NCI-H2107 treated with DMSO at 0.1 percent for 48 hours (cell line): Measurements from ENCODE around the gene SAP30BP.

Source experiments
- DNase-seq: peaks from one replicate; lab custom pipeline; 2025; ENCODE audit not compliant: unreplicated experiment; lab: John Stamatoyannopoulos, UW

SAP30BP gene

DNA sequence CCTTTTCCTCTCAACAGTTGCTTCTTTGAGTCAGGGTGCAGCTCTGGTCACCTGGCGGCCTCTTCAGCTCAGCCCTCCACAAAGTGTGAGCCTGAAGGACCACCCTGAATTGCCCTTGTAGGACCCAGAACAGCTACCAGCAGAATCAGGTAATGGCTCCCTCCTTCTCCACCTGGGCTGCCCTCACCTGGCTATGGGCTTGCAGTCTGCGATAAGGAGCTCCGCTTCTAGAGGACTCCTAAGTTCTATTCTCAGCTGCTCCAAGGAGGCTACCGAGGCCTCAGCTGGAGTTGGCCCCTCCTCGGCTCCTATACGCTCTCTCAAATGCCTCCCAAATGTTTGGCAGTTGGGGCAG is 20.5 kb upstream of the SAP30BP start:
- no peak for DNase-seq

DNA sequence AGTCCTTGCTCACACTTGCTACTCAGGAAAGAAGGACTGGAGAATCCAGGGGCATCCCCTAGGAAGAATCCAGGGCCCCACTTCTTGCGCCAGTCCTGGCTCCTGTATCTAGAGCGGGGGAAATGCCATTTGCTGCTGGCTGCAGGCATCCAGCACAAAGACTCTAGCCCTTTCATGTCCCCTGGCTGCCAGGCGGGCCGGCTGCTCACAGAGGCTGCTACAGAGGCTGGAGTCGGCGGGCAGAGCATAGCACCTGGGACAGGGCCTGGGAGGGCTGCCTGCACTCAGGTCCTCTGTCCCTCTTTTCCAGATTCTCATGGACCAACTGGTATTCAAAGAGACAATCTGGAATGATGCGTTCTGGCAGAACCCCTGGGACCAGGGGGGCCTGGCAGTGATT is 20.1 kb upstream of the SAP30BP start:
- no peak for DNase-seq

DNA sequence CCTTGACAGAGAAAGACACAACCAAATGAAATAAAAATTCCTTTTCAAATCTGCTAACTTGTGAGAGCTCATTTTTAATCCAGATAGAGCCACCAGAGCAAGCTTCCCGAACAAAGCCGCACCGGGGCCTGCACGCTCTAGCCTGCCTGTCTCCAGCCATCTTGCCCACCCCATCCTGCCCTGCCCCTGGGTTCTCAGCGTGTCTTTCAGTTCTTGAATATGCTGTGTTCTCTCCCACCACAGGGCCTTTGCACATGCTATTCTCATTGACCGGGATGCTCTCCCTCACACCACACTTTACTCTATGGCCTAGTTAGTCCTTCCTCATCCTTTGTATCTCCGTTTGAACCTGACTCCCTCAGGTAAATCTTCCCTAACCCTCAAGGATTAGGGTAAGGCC is 19.2 kb upstream of the SAP30BP start:
- DNase-seq = no peak

DNA sequence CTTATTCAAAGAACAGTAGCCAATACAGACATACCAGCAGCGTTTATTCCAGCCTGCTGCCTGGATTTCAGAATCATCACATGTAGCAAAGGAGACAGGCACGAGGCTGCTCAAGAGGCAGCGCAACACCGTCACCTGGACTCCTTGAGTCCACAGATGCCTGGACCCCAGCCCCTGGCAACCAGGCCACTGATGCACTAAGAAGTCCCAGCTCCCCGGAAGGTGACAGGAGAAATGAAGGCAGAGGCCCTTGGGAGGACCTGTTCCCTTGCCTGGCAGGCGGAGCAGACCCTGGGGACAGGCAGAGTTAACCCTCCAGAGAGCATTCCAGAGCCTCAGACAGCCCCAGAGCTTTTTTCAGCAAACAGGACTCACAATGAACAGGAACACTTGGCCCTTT is 17.5 kb upstream of the SAP30BP start:
- no peak for DNase-seq

DNA sequence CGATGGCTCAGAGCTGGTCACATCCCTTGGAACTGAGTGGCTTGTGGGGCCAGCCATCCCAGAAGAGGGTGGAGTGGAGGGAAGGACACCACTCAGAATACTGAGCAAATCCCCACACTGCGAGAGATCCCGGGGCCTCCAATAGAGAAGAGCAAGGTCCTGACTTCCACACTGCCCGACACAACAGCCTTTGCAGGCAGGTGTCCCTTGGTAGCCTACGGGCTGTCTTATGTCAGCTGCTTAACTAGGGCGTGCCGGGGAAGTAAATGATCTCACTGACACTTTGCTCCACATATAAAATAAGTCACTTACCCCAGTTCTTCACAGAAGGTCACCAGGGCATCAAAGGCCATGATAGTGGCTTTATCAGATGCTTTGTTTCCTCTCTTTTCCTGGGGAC is 16.3 kb upstream of the SAP30BP start:
- no peak for DNase-seq

DNA sequence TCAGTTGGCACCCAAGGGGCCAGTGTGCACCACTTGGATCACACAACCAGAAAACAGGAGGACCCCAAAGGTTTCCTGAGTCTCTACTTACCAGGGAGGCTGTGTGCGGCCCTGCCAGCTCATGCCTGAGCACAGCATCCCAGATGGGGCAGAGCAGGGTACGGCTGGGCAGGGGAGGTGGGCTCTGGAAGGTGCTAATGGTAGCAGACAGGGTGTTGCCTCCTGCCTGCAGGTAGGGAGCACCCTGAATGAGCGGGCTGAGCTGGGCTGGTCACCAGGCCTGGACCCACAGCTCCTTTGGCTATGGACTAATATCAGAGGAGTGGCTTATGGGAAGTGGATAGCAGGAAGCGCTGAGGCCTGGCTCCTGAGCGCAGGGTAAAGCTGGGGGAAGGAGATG is 14.8 kb upstream of the SAP30BP start:
- no peak for DNase-seq

DNA sequence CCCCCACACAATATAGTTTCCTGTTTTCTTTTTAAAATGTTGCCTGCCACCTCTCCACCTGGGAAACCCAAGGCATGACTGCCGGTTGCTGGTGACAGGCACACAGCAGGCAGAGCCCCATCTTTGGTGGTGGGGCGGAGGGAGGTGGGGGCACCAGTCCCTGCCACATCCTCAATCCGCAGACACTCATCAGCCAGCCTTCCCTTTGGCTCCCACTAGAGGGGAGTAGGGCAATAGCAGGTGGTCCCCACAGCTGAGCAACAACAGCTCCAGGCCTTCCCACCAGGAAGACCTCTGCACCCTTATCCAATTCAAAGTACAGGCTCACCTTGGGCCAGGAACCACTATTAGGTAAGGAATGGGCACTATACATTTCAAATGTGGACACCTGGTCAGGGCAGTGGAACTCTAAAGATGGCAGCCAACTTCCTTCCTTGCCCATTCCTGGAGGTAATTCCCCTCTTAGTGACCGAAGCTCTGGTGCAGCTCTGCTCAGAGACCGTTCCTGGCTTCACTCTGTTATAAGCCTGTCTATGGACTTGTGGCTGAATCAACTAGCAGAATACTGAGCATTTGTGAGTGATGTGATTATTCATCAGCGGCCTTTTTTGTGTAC is 14.1 kb upstream of the SAP30BP start:
- DNase-seq = no peak

DNA sequence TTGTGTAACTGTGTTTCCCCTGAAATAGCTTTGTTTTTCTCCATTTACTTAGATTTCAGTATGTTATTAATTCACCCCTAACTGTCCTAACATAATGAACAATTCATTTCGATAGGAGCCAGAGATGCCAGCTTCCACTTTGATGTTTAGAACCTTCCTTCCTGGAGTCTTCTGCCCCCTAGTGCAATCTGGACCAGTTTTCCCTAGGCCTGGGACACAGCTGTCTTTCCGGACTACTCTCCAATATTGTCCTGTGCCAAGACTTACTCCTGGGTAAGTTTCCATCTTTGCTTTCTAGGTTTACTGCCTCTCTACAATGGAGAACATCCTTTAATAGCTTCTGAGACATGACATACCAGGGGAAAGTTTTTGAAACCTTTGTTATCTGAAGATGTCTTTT is 13.0 kb upstream of the SAP30BP start:
- DNase-seq = no peak

DNA sequence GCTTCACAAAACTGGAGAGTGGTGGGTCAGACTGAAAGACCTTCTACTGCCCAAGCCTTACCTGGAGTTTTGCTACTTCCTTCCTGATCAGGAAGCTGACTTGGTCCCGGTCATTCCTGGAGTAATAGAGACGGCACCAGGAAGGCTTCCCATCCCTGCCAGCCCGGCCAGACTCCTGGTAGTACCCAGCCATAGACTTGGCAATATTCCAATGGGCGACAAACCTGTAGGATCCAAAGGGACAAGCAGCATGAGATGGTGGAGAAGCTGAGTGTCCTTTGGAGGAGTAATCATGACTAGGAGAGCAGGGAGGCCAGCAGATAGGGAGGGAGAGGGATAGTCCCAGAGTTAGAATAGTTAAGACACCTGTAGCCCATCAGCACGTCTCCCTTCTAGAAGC is 8.9 kb upstream of the SAP30BP start:
- no peak for DNase-seq

DNA sequence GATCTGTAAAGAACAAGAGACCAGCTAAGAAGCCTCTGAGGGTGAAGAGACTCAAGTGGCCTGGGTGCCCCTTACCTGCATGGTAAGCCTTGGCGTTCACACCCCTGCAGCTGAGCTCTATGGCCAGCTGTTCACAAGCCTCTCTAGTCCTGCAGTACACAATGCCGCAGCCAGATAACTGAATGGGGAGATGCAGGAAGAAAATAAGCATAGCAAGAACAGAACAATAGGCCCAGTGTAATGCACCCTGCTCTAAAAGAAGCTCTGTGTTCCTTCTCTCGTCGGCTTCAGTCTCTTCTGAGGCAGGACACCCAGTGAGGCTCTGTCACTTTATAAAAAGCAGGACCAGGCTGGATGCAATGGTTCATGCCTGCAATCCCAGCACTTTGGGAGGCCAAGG is 5.6 kb upstream of the SAP30BP start:
- DNase-seq = no peak

DNA sequence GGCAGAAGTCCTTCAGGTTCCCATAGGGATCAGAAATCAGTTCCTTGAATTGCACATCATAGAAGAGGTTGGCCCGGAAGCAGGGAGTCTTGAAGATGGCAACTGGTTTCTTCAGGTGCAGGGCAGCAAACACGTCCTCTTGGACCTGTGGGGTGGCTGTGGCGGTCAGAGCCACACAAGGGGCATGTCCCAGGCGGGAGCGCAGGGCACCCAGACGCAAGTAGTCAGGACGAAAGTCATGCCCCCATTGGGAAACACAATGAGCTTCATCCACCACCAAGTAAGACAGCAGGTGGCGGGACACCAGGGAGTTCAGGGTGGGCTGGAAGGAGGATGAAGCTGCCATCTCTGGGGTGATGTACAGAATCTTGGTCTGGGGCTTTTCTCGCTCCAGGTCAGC is 4.6 kb upstream of the SAP30BP start:
- no peak for DNase-seq

DNA sequence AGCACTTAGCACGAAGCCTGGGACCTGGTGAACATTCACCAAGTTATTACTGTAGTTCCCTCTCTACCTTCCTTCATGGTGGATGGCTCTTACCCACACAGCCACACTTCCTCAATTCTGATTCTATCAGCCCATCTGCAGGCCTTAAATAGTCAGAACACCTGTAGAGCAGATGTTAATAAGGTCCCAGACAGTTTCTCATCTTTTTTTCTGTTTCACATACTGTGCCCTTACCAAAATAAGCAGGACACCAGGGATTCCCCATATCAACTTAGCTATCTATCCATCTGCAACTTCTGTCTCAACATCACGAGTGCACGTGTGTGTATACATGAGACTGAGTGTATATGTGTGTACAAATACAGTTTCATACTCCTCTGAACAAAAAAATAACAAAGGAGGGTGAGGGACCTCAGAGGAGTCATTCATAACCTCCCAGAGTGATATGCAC is 3.0 kb upstream of the SAP30BP start:
- no peak for DNase-seq

DNA sequence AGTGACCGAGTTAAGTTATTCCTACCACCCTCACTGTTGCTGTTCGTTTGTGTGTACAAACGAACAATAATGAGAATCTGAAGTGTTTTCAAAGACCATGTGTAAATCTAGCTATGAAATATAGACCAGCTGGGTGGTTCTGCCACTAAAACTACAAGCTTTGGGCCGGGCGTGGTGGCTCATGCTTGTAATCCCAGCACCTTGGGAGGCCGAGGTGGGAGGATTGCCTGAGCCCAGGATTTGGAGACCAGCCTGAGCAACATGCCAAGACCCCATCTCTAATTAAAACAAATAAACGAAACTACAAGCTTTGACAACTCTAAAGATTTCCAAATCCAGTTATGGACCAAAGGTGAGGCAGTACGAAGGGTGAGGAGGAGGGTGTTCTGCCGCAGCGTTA is 1.2 kb upstream of the SAP30BP start:
- DNase-seq = no peak

DNA sequence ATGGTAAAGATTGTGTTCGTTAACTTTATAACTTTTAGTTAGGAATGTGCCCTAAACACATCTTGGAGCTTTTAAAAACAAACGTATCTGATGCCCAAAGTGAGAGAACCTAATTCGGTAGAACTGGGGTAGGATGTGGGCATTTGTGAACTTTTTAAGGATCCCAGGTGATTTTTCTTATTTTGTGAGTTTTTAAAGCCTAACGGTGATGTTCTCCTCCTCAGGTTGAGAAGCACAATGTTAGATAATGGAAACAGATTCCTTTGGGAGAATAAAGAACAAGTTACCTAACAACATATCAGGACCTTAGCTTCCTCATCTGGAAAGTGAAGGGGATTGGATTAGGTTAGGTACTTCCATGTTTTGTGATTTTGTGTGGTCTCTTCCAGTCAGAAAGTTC is 687 bp downstream of the SAP30BP start:
- DNase-seq = no peak

DNA sequence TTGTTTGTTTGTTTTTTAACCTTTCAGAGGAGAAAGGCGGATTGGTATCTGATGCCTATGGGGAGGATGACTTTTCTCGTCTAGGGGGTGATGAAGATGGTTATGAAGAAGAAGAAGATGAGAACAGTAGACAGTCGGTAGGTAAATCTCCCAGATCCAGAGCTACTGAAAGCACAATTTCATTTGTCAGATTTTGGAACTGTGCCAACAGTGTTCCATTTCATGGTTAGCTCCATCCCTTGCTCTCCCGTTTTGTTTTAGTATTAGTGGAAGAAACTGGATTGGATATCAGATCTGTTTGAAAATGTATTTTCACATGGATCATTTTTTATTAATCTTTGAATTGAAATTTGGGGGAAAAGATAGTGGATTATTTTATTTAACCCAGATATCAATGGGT is 1.4 kb downstream of the SAP30BP start:
- no peak for DNase-seq

DNA sequence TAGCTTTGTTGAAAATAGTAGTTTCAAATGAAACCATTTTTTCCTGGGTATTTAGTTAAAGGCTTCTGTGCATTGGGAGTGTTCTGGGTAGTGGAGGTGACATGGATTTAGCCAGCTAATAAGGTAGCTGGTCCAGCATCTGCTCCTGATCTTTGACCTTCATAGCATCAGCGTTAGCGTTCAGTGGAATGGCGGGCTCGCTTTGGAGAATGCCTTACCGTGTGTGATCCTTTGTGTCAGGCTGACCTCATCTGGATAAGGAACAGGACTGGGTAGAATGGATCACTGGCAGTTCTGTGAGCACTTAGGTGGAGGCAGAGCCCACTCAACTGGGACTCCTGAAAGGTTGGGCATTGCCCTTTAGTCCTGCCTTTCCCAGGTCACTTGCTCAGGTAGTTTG is 3.7 kb downstream of the SAP30BP start:
- DNase-seq = no peak

DNA sequence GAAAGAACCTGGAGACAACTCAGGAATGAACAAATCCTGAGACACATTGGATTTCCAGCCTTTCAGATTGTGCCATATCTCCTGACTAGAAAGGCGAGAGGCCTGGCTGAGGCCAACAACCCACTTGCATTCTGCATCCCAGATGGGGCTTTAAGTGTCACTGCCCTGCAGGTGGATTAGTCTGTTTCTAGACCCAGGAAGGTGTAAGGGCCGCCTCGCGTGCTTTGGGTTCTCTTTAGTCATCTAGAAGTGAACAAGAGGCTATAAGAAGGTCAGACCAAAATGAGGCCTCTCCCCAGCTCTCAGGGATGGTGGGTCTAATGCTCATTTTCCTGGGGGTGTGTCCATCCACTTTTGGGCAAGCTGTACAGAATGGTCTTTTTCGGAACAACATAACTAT is 4.9 kb downstream of the SAP30BP start:
- no peak for DNase-seq

DNA sequence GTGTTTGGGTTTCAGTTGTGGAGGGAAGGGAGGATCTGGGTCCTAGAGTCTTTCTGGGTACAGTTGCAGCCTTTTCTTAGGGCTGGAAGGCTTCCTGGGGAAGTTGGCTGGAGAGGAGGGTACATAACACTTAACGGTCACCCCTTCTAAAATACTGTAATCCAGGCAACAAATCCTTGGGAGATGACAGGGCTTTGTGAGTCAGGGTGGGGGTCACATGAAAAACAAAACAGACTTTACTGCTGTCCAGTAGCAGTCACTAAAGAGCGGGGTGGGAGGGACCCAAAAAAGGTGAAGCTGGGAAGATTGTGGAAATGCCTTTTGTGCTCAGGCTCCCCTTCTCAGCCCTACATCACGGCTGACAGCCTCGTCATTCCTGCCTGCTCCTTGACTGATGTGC is 6.3 kb downstream of the SAP30BP start:
- DNase-seq = no peak

DNA sequence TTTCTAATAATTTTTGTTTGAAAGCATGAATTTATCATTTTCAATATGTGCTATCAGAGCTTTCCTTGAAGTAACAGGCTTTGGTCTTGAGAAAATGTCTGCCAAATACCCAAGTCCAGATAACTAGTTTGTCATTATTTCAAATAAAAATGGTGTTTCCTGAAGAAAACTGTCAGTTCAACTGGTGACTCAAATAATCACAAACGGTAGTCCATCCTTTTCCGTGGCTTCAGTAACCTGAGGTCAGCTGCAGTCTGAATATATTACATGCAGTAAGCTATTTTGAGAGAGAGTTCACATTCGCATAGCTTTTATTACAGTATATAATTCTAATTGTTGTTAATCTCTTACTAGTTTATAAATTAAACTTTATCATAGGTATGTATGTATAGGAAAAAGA is 9.3 kb downstream of the SAP30BP start:
- DNase-seq = no peak

DNA sequence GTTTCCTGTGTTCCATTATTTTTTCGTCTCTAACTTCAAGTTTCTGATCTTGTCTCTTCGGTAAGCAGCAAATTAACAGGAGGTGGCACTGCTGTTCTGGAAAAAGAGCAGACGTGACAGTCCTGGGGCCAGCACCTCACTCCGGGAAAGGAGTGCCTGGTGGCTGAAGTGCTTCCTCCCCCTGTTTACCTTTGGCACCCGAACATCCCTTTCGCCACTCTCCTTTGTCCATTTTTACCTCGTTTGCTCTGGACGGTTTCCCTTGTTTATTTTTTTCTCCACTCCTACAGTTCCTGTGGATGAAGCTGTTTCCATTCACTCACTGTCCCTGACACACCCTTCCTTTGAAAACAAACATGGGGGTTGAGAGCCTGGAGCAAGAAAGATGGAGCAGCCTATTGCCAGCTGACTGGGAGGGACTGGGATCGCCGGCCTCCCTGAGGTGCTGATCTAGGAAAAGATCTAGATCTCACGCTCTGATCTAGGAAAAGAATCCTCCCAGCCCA is 12.6 kb downstream of the SAP30BP start:
- no peak for DNase-seq

DNA sequence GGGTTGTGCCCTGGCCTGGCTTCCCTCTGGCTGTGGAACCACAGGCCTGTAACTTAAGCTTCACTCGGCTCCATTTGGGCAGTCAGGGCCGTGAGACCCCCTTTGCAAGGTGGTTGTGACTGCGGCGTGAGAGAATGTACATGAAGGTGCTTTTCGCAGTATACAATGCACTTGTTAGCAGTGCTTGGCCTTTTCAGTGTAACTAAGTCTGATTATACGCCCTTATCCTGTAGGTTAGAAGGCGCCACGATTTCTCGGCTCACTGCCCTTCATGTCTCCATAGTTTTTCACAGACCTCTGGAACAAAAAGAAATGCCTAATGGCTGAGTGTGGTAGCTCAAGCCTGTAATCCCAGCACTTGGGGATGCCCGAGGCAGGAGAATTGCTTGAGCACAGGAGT is 13.3 kb downstream of the SAP30BP start:
- no peak for DNase-seq

DNA sequence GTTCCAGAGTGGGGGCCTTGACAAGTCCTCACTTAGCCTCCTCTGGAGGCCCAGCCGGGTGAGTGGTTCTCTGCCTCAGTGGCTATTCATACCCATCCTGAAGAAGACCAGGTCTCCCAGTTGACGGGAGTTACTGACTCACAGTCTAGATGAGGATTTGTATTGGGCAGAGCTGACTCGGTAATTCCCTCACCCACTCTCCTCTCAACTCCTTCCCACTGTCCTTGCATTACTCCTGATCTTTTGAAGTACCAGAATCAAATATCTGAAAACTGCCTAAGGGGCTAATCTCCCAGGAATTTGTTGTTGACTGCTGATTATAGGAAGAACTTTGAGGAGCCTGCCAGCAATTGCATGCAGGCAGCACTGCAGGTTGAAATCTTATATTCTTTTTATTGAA is 14.2 kb downstream of the SAP30BP start:
- DNase-seq = no peak

DNA sequence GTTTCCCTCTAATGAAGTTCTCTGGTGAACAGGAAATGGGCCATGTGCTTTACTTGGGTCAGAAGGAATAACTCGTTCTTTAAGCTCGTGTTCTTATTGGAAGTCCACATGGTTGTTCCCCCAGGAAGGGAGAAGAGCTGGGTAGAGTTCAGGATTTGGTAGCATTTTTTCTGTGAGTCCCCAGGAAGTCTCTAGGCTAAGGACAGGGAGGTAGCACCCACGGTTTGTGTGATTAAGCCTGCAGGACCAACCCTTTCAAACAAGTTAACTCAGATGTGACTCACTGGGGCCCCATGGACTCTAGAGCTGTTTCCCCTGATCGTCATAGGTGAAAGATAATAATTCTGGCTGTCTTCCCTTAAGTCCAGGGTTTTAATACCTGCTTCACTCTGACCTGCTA is 16.4 kb downstream of the SAP30BP start:
- no peak for DNase-seq

DNA sequence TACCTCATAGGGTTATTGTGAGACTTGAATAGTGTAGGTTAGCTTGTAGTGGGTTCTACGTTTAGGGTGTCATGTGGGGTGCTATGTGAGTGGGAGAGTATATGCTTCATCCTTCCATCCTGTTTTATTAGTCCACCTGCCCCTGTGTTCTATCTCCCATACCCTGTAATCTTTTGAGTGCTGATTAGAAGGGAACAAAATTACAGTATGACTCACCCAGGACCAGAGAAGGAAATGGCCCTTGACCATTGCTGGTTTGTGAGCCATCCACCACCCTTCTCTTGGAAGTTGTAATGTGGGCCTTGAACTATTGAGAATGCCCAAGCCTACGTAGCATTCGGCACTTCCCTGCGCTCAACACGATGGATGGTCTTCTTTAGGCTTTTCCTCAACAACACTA is 17.1 kb downstream of the SAP30BP start:
- DNase-seq = no peak
